Activated CD4-positive, alpha-beta T cell treated with anti-CD3 and anti-CD28 coated beads for 48 hours (primary cell): ENCODE measurements around the gene DACH1.
"Not testable (repeated sequence)": the region's sequence is repeated elsewhere in the genome, so short reads cannot be mapped to it uniquely, and the experiment has no call there.

Experiments
- DNase-seq: peaks from one replicate; pipeline ENCODE4 v3.0.0-alpha.2; 2020

Gene DACH1

DNA sequence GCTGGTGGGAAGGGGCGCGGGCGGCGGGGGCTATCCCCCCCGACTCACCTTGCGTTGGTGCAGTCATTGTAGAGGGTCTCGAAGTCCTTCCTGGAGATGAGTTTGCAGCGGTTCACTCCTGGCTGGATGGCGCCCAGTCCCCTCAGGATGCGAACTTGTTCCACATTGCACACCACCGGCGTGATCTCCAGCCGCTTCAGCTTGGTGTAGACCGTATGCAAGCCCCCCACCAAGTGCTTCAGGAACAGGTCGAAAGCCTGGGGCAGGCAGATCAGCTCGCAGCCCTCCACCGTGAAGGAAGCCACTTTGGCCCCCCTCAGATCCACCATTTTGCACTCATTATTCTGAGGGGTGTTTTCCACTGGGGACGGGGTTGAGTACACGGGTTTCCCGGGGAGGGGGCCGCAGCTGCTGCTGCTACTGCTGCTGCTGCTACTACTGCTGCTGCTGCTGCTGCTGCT lies 1.1 kb downstream of the DACH1 start:
- DNase-seq: no peak

DNA sequence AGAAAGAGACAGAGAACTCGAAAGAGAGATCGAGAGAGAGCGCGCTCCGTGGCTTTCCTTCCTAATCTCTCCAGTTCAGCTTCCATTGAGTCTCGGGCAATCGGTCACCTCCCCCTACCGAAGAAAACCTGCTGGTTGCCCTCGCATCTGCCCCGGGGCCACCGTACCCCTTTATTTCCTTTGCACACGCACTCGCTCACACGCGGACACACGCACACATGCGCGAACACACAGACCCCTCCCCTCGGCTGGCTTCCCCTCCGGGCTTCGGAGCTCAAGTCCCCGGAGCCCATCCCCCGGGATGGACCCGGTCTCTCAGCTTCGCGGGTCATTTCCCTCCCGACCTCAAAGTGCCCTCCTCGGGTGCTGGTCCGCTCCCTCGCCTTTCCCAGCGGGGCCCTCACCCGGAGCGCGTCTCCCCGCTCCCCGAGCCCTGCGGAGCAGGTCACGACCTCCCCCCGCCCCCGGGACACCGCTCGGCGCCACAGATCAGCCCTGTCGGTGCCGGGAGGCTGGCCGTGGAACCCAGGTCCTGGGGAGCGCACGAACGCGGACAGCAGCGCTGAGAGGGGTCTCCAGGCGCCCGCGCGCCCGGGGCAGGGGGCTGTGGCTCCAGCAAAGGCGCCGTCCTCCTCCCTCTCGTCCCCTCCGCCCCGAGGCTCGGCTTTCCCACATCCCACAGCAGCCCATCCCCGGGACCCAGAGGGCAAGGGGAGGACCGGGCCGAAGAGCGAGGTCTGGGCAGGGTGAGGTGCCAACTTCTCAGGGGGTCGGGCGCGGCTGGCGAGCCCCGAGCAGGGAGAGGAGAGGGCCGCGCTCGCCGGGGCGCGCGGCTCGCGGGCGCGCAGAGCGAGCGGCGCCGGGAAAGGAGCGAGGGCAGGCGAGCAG lies 1.8 kb downstream of the DACH1 start:
- peak; percentile 12 for DNase-seq

DNA sequence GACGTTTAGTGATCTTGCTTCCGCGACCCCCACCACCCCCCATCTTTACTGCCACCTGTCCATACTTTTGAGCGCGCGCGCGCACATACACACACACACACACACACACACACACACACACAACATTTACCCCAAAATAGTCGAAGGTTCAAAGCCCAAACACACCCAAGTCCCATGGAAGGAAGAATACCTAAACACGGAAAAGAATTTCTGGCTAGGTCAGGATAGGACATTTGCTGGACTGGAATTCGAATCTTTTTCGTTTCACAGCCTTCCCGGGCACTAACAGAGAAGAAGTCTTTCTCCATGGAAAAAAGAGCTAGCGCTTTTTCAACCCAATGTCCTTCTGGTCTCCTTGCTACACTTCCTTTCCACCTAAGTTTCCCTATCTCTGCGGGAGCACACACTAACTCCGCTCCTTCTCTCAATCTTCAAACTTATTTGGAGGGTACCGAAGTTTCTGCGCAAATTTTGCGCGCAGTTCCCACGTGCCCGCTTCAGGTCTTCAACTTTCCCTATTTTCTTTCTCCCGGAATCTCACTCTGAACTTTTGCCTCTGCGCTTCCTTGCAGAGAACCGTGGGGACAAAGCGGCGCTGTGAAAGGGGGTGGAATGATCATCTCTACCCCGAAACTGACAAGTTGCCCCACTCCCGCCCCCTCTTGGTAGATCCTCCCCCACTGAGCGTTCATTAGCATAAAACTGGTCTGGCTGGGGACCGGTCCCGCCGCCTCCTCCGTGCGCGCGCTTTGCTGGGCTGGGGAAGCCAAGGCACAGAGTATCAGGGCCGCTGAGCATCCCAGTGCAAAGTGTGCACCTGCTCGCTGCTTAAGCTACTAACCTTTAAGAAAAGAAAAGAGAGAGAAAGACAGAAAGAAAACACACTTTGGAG lies 2.7 kb downstream of the DACH1 start:
- peak; percentile 18 for DNase-seq

DNA sequence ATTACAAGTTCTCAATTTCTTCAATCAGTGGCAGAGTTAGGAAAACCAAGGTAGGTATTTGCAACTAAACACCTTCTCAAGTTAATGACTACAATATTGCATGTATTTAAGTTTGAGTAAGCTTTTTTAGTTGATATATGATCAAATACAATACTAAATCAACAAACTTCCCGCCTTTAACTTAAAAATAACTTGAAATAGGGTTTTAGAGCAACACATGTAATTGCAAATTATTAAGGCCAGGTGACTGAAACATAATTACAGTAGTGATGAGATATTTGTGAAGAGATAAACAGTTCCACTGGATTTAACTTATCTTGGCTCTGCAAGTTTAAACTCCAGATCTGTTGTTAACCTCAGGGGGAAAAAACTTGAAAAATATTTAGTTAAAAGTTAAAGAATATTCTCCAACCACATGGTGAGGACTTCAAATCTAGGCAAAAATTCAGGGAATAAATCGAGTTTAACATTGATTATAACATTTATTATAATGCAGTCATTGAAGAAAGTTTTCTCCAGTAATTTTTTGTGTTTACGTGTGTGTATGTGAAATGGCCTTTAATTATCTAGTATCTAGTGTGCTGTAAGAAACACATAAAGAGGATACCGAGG lies 3.6 kb downstream of the DACH1 start:
- DNase-seq: no peak

DNA sequence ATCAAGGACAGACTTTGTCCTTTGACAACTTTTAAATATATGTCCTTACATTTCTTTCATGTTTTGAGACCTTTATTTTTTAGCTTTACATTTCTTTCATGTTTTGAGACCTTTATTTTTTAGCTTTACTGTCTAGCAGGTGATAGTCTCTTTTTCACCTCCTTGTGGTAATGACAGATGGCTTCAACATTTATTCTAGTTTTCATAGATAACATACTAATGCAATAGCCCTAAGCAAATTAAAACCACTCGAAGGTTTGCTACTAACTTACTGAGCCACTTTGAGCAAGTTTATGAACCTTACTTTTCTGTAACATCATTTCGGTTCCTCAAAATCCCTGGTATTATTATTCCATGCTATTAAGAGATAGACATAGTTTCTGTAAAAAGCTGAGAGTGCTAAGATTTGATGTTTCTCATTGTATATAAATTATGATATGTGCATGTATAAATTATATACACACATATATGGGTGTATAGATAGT lies 4.5 kb downstream of the DACH1 start:
- DNase-seq: no peak

DNA sequence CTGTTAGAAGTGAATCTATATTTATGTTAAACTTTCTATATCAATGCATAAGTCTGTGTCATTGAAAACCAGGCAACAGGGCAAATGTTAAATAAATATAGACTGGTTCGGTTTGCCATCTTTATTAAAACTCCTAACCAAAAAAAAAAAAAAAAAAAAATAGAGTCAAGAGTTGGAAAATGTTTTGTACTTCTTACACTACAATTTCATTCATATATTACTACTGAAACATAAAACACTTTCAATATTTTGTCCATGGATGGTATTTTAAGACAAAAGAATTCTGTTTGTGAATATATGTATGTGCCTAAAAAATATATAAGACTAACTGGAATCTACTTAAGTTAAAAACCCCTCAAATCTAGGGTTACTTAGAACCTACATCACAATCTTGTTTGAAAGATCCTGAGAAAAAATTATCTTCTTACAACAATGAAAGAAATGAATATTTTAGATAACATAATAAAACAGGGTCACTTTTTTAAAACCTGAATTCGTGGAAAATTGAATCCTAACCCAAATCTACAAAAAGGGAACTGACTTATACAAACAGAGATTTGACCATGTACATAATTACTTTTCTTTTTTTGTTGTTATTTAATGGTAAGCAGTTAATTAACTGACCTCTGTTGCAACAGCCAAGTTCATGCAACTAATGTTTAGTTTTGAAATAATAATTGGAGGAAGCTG lies 5.1 kb downstream of the DACH1 start:
- no peak for DNase-seq

DNA sequence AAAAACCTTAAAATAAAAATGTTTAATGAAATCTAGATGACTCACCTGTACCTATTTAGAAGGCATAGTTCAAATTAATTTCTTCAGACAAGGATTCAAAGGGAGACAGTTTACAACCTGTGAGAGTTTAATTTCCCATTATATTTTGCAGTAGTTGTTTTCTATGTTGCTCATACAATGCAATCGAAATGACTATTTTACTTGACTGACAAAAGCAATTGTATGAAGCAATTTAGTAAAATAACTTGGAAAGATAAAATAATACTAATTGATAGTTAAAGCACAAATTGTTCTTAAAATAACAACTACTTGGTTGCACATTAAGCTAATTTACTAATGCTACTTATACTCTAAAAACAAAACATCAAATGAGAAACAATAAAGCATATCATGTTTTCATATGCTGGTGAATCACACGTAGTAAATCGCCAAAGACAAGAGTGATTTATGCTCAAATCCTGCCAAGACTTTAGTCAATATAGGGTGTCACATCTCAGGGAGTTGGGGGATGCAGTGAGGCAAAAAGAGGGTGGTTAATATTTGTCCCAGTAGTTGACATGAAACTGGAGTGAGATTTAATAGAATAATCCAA lies 6.4 kb downstream of the DACH1 start:
- no peak for DNase-seq

DNA sequence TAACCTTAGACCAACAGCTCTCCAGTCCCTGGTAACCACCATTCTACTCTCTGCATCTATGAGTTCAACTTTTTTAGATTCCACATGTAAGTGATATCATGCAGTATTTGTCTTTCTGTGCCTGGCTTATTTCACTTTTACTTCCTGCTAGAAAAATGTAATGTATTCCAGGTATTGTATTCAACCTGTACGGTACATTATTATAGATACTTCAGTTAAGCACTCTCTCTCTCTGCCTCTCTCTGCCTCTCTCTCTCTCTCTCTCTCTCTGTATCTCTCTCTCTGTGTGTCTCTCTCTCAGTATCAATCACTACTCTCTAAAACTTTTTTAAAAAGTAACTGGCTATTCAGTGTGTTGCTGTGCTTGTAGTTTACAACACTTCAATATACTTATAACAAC lies 8.4 kb downstream of the DACH1 start:
- no peak for DNase-seq

DNA sequence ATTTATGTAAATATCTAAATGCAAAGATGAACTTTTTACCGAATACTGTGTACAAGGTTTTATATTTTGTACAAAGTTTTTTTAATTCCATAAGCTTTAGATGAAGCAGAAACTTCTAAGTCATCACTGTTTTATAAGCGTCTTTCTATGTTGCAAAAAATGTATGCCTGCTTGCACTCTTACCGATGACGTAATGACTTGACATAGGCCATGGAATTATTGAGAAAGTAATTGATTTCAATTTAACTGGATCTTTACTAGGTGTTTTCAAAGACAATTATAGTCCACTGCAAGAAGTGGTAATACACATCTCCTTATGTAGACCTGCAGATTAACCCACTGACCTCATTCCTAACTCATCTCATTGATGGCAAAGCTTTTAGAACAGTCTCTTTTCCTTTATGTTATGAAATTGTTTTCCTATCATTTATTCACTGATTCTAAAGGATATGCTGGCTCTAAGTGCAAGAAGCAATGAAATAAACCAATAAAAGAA lies 10.4 kb downstream of the DACH1 start:
- no peak for DNase-seq

DNA sequence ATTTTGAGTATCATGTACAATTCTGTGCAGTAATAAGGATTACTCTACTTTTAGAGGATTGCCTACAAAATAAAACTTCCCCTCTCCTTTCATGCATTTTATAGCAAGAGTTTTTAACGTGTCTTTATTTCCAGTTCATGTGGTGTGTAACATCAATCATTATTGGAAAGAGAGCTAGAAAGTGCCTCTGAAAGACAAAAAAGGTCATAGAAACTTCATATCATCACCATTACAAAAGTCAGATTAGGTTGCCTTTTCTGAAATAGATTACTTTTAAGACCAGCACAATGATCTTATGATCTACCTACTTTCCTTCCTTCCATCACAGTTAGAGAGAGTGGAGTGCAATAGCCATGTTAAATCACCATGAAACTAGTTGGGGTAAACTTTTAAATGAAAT lies 12.6 kb downstream of the DACH1 start:
- DNase-seq: no peak

DNA sequence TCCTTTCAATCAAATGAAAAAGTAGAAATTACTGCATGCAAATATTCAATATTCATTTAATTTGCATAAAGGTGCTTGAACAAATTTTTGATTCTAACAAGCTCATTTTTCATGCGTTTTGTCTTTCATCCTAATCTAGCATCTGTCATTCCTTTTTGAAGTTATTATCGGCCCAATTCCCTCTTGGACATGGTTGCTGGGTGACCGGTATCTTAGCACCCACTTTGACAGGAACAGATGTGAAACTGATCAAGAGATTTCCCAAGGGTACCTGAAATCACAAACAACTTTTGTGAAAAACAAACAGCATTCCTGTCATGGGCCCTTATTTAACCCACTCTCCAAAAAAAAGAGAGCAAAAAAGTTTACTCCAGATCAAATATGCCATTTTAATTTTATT lies 13.3 kb downstream of the DACH1 start:
- no peak for DNase-seq

DNA sequence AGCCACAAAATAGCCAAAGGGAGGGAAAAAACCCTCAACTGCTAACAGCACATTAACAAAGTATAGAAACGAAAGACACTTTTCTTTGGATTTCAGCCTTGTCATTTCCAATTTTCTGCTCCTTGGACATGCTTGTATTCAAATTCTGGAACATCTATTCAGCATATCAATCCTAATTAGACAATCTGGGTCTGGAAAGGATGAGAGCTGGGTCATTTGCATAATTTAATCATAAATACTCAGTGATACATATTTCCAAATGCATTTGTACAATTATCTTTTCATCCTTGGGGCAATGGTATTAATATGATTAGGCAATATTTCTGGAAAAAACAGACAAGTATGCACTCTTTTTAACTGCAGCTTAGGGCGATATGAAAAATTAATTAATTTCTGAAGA lies 14.3 kb downstream of the DACH1 start:
- no peak for DNase-seq

DNA sequence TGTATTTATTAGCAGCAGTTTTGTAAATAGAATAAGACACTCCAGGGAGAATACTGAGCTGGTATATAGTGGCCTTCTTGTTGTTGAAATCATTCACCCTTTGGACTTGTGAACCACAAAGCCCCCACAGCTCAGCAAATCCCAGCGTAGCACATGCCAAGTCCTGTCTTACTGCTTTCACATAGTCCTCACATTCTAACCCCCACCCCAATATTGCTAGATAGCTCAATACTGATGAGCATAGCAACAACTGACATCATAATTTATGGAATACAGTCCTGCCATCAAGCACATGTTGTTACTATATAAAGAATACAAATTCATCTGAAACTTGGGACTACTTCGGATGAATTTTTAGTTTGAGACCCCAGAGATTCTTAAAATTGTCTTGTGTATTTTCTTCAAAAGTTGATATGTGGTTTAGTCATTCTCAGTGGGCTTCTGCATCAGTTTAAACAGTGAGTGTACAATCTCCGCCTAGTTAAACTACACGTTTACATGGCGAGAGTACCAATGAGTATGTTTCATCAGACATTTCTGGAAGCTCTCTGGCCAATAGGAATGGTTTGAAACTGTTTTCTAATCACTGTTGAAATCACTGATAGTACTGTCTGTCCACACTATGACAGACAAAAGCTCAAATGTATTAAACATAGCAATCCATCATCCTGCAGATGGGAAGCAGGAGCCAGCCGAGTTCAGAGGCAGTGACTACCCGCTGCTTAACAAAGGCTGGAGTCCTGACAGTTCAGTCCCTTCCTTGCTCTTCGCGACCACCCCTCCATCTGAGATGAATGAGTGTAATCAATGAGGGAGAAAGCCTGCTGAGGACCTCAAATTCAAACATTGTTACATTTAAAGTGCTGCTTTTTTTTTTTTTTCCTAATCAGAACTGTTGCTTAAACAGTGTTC lies 15.2 kb downstream of the DACH1 start:
- DNase-seq: no peak

DNA sequence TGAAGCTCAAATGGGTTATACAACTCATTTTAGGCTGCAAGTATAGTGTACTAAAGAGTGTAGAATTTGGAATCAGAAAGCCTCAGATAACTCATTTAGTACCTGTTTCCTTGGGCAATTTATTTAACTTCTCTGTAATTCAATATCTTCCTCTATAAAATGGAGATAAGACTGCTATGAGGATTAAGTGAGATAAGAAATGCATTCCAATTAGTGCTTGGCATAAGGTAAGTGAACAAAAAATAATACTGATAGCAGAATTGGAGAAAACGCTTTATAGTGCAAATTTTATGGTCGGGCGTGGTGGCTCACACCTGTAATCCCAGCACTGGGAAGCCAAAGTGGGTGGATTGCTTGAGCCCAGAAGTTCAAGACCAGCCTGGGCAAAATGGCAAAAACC lies 25.0 kb downstream of the DACH1 start:
- DNase-seq: no peak

DNA sequence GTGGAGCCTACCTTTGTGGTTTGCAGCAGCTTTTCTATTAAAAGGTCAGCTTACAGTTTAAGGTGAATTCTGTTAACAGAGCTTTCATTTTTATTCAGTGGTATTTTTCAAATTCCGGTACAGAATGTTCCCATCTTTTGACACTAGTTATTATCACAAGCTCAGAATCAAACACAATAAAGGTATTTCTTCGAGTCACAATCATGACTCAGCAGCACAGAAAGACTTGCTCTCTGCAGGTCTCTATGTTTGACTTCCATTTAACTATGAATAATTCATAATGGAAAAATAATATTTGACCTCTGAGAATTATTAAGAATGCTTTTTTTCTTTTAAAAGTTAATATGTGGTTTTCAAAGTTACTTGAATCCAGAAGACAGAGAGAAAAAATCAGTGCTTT lies 28.2 kb downstream of the DACH1 start:
- no peak for DNase-seq

DNA sequence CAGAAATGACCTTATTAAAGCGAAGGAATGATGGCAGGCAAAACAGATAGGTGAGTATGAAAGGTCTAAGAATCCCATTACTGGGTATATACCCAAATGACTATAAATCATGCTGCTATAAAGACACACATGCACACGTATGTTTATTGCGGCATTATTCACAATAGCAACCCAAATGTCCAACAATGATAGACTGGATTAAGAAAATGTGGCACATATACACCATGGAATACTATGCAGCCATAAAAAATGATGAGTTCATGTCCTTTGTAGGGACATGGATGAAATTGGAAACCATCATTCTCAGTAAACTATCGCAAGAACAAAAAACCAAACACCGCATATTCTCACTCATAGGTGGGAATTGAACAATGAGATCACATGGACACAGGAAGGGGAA lies 29.4 kb downstream of the DACH1 start:
- DNase-seq: not testable (repeated sequence)

DNA sequence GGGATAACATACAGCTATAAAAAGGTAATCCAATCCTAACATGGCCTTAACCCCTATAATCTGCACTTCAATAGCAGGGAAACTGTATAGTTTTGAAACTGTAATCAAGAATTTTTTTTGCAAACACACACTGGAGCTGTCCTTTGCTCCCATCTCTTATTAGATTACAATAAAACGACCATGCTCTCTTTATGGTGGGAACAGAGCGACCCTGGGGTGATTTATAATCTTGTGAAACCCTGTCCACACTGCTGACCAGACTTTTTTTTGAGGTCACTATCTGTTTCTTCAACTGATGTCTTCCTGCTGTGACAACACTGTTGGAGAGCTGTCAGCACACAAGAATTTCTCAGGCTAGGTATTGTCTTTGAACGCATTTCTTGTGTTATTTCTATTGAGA lies 35.3 kb downstream of the DACH1 start:
- no peak for DNase-seq

DNA sequence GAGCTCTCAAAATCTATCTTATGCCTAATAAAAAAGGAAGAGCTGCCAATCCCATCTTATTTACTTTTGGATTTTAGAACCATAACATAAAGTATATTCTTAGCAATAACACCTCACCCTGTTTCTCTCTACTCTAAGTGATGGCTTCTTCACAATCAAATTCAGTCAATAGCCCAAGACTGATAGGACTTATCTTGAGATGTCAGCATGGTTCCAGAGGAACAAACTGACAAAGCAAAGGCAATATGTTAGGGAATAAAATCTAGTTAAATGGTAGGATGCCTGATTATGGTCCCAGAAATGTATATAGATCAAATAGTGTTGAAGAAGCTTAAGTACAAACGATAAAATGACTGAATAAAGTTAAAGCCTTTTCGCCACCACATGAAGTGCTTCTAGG lies 36.3 kb downstream of the DACH1 start:
- no peak for DNase-seq

DNA sequence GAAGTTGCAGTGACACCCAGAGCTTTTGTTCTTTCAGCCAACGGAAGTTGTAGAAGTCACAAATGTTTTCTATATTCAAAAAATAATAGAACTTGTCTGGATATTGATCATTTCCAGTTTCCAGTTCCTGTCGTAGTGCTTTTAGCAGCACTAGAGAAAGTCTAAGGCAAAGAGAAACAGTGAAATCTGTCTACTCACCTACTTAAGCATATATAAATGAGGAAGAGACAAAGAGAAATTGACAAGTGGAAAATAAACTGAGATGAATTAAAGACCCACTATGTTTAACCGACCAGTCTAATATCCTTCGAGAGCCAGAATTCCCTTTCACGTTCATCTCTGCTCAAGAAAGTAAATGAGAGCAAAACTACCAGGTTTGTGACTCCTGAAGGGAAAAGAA lies 36.7 kb downstream of the DACH1 start:
- DNase-seq: no peak

DNA sequence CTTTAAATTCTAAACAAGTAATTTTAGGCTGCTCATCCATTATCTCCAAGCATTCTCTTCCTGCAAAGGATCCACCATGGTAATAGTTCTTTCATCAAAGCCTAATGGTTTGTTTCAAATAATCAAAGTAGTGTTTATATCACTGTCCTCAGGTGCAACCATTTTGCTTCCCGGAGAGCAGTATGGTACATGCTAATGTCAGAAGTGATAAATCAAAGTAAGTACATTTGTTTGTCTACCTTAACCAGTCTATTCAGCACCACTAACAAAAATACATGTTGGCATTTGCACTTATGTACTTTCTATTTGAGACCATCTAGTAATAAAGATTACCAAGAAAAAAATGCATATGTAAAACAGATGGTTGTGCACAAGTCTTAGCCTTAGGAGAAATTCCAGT lies 37.5 kb downstream of the DACH1 start:
- no peak for DNase-seq

DNA sequence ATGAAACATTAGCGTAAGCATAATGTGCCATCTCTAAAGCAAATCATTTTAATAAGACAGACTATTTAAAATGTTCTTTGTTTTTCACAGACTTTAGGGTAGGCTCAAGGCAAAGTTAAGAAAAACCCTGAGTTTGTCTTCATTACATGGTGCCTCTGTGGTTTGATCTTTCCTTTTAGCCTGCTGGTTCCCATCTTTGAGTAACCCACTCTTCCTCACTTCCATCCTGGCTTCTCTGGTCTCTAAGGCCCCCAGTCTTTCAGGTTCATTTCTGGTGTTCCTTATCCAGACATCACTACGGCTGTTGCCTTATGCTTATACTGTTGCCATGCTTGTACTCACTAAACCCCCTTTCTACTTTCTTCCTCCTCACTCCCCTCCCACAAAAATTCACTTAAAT lies 38.4 kb downstream of the DACH1 start:
- no peak for DNase-seq
